GM12891 (cell line): ENCODE measurements around the gene EIF3I.

Source experiments
- POLR2A ChIP-seq: IDR thresholded peaks from 2 replicates; pipeline ENCODE4 v1.6.1; 2011; ENCODE audit warnings: low read depth, low read length, control low read depth
- POLR2AphosphoS5 ChIP-seq: IDR thresholded peaks from 2 replicates; pipeline ENCODE4 v1.6.1; 2011; ENCODE audit warnings: low read depth, low read length, control low read depth
- SPI1 ChIP-seq: IDR thresholded peaks from 2 replicates; pipeline ENCODE4 v1.6.1; 2011; ENCODE audit warnings: low read depth, low read length, control low read depth
- TAF1 ChIP-seq: IDR thresholded peaks from 2 replicates; pipeline ENCODE4 v1.6.1; 2011; ENCODE audit warnings: low read depth, low read length, control low read depth

GRCh38 chr1:32197074-32197473 is 25.1 kb upstream of the EIF3I start:
- TF ChIP-seq POLR2A (no peak), TAF1 (no peak), SPI1 (no peak), POLR2AphosphoS5 (peak; percentile 56; the same call in 1 of the 2 replicates)
